Right lobe of liver (tissue), 4 donors: ENCODE results near the gene GRIP1.

Experiments used
- CTCF ChIP-seq, 4 donors: fragments of 200-600 bp in 3 of 4; fragments of 450-650 bp in 1 of 4; IDR thresholded peaks; one replicate each; pipeline versions ENCODE4 v1.5.1 to v1.8.0; 2016 to 2022; ENCODE audit warnings: antibody characterized with exemption in 4 of 4, mild to moderate bottlenecking in 2 of 4
- POLR2A ChIP-seq: fragments of 450-650 bp; IDR thresholded peaks from one replicate; pipeline ENCODE4 v1.6.1; 2017; ENCODE audit warnings: antibody characterized with exemption, mild to moderate bottlenecking
- donor health status: DM: no; HTN: no; CAD: no.
- donor health status: DM: no; HTN: no; CAD: no.
- donor health status: DM: no; HTN: yes; CAD: no.

GRCh38 chr12:66571361-66571915 lies 107.4 kb downstream of the GRIP1 start:
- TF ChIP-seq CTCF (IDR thresholded peaks at IDR 0.05) (no peak), POLR2A (no peak)
